Thyroid gland (tissue), 4 donors: ENCODE measurements around the gene EZR. TPM values are rescaled to one million over a fixed set of nuclear protein-coding genes. Genes with fewer than 3 reads are reported as not detected.
A peak's percentile ranks its signal among the peaks of the same experiment; 100 is the strongest.

ENCODE experiments used
- DNase-seq, 2 donors: peaks; one replicate each; pipeline ENCODE4 v3.0.0-alpha.2; 2019
- H3K27ac ChIP-seq, 3 donors: fragments of 200-600 bp; sonication (generic); 1 replicate in 2 of 3; 2 replicates in 1 of 3; pipeline ENCODE4 v1.5.1; 2016 to 2019; ENCODE audit warnings: mild to moderate bottlenecking in 1 of 3, moderate library complexity in 1 of 3
- H3K27me3 ChIP-seq: fragments of 200-600 bp; sonication (generic); one replicate; pipeline ENCODE4 v1.5.1; 2019
- H3K36me3 ChIP-seq, 2 donors: fragments of 200-600 bp; sonication (generic); one replicate each; pipeline ENCODE4 v1.5.1; 2016 to 2019
- H3K4me1 ChIP-seq, 2 donors: fragments of 200-600 bp; sonication (generic); one replicate each; pipeline ENCODE4 v1.5.1; 2017 to 2019
- H3K4me3 ChIP-seq, 3 donors: fragments of 200-600 bp; sonication (generic); replicated peaks in 1 of 3; 1 replicate in 2 of 3; 2 replicates in 1 of 3; pipeline ENCODE4 v1.5.1; 2016; ENCODE audit warnings: mild to moderate bottlenecking in 1 of 3
- H3K9me3 ChIP-seq: fragments of 200-600 bp; sonication (generic); one replicate; pipeline ENCODE4 v1.5.1; 2017
- CTCF ChIP-seq, 6 experiments: fragments of 200-600 bp in 3 of 6; fragments of 450-650 bp in 3 of 6; sonication (generic) in 3 of 6; IDR thresholded peaks; one replicate each; pipeline ENCODE4 v1.5.1; 2016 to 2019; ENCODE audit warnings: antibody characterized with exemption in 6 of 6, mild to moderate bottlenecking in 2 of 6, inconsistent platforms in 1 of 6, moderate library complexity in 1 of 6
- POLR2A ChIP-seq, 2 donors: fragments of 450-650 bp; IDR thresholded peaks; one replicate each; pipeline ENCODE4 v1.6.1; 2017; ENCODE audit warnings: antibody characterized with exemption in 2 of 2, mild to moderate bottlenecking in 2 of 2, moderate library complexity in 1 of 2
- WGBS, 2 donors: methylation state at CpG; one replicate each; pipeline ENCODE4 v1.1.5; 2017; 5-methylcytosine and 5-hydroxymethylcytosine counted together
- intact Hi-C: fragments of 100-400 bp; cut with DNase I; formaldehyde crosslinking; loops from one replicate; pipeline ENCODE4 v1.15.1; 2023
- total RNA-seq, 4 donors: library from RNA; depleted of rRNA; stranded (reverse); fragments of >200 nt; gene quantifications; one replicate each; pipeline ENCODE4 v1.2.3, GENCODE V29; 2016

The EZR gene
- total RNA-seq, 4 donors from 2014 or later, result 221 to 412 (median 339) TPM

DNA sequence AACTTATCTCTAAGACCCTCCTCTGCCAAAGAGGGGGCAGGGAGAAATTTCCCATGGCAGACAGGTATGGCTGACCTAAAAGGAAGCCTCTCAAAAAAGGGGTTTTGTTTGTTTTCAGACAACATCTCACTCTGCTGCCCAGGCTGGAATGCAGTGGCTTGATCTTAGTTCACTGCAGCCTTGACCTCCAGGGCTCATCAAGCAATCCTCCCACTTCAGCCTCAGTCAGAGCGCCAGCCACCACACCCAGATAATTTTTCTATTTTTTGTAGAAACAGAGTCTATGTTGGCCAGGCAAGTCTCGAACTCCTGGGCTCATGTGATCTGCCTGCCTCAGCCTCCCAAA is 3.8 kb downstream of the EZR start:
- Histone ChIP-seq H3K4me1 (peaks cover 59 to 61% of the 10 kb centered on the region in 2 donors), H3K9me3 (no peaks in the 10 kb centered on the region), H3K27me3 (no peaks in the 10 kb centered on the region), H3K27ac (peak overlapping the region; percentile 14 to 98 (median 69)), H3K36me3 (no peaks in the 10 kb centered on the region), H3K4me3 (peak overlapping the region in 2 of 3 donors; percentile 33 to 90)
- peak in 1 of 2 donors; percentile 34 for DNase-seq
- intact Hi-C loops, result no loop called here
- WGBS, 2 donors, result 78 to 90% methylated on average over 2 of the region's 2 CpGs
- TF ChIP-seq POLR2A (IDR thresholded peaks at IDR 0.05) (no peak), CTCF (IDR thresholded peaks at IDR 0.05) (no peak)

GRCh38 chr6:158813032-158813431 is 6.1 kb downstream of the EZR start:
- DNase-seq, result no peak
- peaks cover 78 to 81% of the 10 kb centered on the region in 2 donors for H3K4me1 ChIP-seq
- H3K27ac ChIP-seq, result peak overlapping the region; percentile 58 to 98 (median 69)
- no peaks in the 10 kb centered on the region for H3K27me3 ChIP-seq
- no peaks in the 10 kb centered on the region for H3K9me3 ChIP-seq
- intact Hi-C loops, result no loop called here
- no peak overlapping the region for H3K4me3 ChIP-seq
- TF ChIP-seq CTCF (IDR thresholded peaks at IDR 0.05) (no peak), POLR2A (IDR thresholded peaks at IDR 0.05) (no peak)
- no peaks in the 10 kb centered on the region for H3K36me3 ChIP-seq
- WGBS, 2 donors, result 89 to 93% methylated on average over 3 of the region's 3 CpGs

DNA sequence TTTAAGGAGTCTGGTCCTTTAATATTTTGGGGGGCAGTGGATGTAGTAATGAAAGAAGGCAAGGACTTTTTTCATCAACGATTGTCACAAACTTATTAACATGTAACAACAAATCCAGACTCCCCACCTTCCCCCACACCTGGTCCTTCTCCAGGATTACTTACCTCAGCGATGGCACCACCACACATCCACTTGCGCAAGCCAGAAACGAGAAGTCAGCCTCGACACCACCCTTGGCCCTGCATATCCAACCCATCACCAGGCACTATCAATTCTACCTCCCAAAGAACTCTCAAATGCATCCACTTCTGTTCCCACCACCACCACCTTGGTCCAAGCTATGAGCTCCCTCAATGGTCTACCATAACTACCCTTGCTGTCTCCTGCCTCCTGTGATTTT is 6.6 kb downstream of the EZR start:
- peaks cover 83 to 85% of the 10 kb centered on the region in 2 donors for H3K4me1 ChIP-seq
- H3K9me3 ChIP-seq, result no peaks in the 10 kb centered on the region
- intact Hi-C loops, result no loop called here
- H3K36me3 ChIP-seq, result no peaks in the 10 kb centered on the region
- TF ChIP-seq POLR2A (IDR thresholded peaks at IDR 0.05) (no peak), CTCF (IDR thresholded peaks at IDR 0.05) (no peak)
- H3K4me3 ChIP-seq, result no peak overlapping the region
- H3K27ac ChIP-seq, result peak overlapping the region in 2 of 3 donors; percentile 58 to 69
- 87 to 89% methylated on average over 5 of the region's 5 CpGs for WGBS, 2 donors
- H3K27me3 ChIP-seq, result no peaks in the 10 kb centered on the region
- no peak for DNase-seq

- H3K27ac ChIP-seq, result peak overlapping the region; percentile 69 to 82 (median 77)
- intact Hi-C loops, result no loop called here
- no peaks in the 10 kb centered on the region for H3K9me3 ChIP-seq
- no peaks in the 10 kb centered on the region for H3K27me3 ChIP-seq
- no peak for TF ChIP-seq CTCF (IDR thresholded peaks at IDR 0.05)
- TF ChIP-seq POLR2A (IDR thresholded peaks at IDR 0.05), result no peak
- H3K4me3 ChIP-seq, result no peak overlapping the region
- H3K4me1 ChIP-seq, result peaks cover 66 to 90% of the 10 kb centered on the region in 2 donors
- H3K36me3 ChIP-seq, result no peaks in the 10 kb centered on the region
- WGBS, 2 donors, result 67 to 75% methylated on average over 9 of the region's 9 CpGs
- no peak for DNase-seq
These were observed 8.7 kb downstream of the EZR start for GRCh38 chr6:158810155-158811095.
